ENCODE data around the gene AGFG2.

Gene AGFG2

DNA sequence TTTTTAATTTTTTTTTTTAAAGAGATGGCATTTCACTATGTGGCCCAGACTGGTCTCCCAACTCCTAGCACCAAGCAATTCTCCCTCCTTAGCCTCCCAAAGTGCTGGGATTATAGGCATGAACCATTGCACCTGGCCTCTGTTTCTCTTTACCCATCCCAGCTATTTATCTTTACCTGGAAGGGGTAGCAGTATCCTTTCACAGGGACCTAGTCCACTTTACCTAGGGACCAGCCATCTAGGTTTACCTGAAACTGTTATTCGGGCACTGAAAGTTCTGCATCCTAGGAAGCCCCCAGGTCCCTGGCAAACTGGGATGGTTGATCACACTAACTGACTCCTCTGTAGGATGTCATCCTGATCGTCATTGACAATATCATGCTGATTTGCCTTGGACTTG, 21.7 kb upstream of the AGFG2 start:
- Histone ChIP-seq H3K79me2 (ENCODE audit: low read length) (no peaks in the 10 kb centered on the region), H3F3A (ENCODE audit: insufficient read depth, low read length) (no peaks in the 10 kb centered on the region), H3K4me2 (ENCODE audit: low read depth, low read length) (no peak overlapping the region), H3K9ac (ENCODE audit: low read length) (no peak overlapping the region), H3K9me2 (replicated peaks; ENCODE audit: insufficient read depth, low read length) (no peaks in the 10 kb centered on the region), H2AFZ (ENCODE audit: low read length) (no peak overlapping the region), H4K20me1 (ENCODE audit: insufficient read depth, low read length) (no peaks in the 10 kb centered on the region), H3K9me3 (replicated peaks; ENCODE audit: insufficient read depth, low read length) (no peaks in the 10 kb centered on the region), H3K27me3 (replicated peaks; ENCODE audit: insufficient read depth, low read length) (no peaks in the 10 kb centered on the region), H3K36me3 (replicated peaks; ENCODE audit: insufficient read depth, low read length) (no peaks in the 10 kb centered on the region), H3K4me1 (ENCODE audit: low read length) (no peaks in the 10 kb centered on the region), H3K4me3 (ENCODE audit: low read length) (no peak overlapping the region), H3K27ac (ENCODE audit: low read length) (no peak overlapping the region)
- no peak for DNase-seq
- TF ChIP-seq, protein P1, sequence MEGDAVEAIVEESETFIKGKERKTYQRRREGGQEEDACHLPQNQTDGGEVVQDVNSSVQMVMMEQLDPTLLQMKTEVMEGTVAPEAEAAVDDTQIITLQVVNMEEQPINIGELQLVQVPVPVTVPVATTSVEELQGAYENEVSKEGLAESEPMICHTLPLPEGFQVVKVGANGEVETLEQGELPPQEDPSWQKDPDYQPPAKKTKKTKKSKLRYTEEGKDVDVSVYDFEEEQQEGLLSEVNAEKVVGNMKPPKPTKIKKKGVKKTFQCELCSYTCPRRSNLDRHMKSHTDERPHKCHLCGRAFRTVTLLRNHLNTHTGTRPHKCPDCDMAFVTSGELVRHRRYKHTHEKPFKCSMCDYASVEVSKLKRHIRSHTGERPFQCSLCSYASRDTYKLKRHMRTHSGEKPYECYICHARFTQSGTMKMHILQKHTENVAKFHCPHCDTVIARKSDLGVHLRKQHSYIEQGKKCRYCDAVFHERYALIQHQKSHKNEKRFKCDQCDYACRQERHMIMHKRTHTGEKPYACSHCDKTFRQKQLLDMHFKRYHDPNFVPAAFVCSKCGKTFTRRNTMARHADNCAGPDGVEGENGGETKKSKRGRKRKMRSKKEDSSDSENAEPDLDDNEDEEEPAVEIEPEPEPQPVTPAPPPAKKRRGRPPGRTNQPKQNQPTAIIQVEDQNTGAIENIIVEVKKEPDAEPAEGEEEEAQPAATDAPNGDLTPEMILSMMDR (IDR thresholded peaks at IDR 0.05; ENCODE audit: low read length): no peak
- TF ChIP-seq EZH2 (optimal IDR thresholded peaks at IDR 0.05; ENCODE audit: low read depth, low read length) (no peak), EZH2phosphoT487 (IDR thresholded peaks at IDR 0.05; ENCODE audit: low read length) (no peak)

DNA sequence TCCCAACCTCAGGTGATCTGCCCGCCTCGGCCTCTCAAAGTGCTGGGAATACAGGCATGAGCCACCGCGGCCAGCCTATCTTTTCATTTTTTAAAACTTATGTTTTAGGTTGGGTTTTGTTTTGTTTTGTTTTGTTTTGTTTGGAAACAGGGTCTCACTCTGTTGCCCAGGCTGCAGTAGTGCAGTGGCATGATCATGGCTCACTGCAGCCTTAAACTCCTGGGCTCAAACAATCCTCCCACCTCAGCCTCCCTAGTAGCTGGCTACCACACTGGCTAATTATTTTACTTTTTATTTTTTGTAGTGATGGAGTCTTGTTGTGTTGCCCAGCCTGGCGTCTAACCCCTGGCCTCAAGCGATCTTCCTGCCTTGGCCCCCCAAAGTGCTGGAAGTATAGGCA, 19.4 kb upstream of the AGFG2 start:
- no peaks in the 10 kb centered on the region for H3K36me3 ChIP-seq (replicated peaks; ENCODE audit: insufficient read depth, low read length)
- TF ChIP-seq, protein P1 (IDR thresholded peaks at IDR 0.05; ENCODE audit: low read length): no peak
- no peak for TF ChIP-seq EZH2 (optimal IDR thresholded peaks at IDR 0.05; ENCODE audit: low read depth, low read length)
- TF ChIP-seq EZH2phosphoT487 (IDR thresholded peaks at IDR 0.05; ENCODE audit: low read length): no peak
- DNase-seq: no peak
- H3K27ac ChIP-seq (ENCODE audit: low read length): no peak overlapping the region
- H3K4me3 ChIP-seq (ENCODE audit: low read length): no peak overlapping the region
- H2AFZ ChIP-seq (ENCODE audit: low read length): no peak overlapping the region
- no peaks in the 10 kb centered on the region for H3K9me3 ChIP-seq (replicated peaks; ENCODE audit: insufficient read depth, low read length)
- H3K9ac ChIP-seq (ENCODE audit: low read length): no peak overlapping the region
- no peaks in the 10 kb centered on the region for H3K9me2 ChIP-seq (replicated peaks; ENCODE audit: insufficient read depth, low read length)
- no peaks in the 10 kb centered on the region for H4K20me1 ChIP-seq (ENCODE audit: insufficient read depth, low read length)
- no peaks in the 10 kb centered on the region for H3K79me2 ChIP-seq (ENCODE audit: low read length)
- H3K27me3 ChIP-seq (replicated peaks; ENCODE audit: insufficient read depth, low read length): no peaks in the 10 kb centered on the region
- no peaks in the 10 kb centered on the region for H3K4me1 ChIP-seq (ENCODE audit: low read length)
- H3F3A ChIP-seq (ENCODE audit: insufficient read depth, low read length): no peaks in the 10 kb centered on the region
- no peak overlapping the region for H3K4me2 ChIP-seq (ENCODE audit: low read depth, low read length)

DNA sequence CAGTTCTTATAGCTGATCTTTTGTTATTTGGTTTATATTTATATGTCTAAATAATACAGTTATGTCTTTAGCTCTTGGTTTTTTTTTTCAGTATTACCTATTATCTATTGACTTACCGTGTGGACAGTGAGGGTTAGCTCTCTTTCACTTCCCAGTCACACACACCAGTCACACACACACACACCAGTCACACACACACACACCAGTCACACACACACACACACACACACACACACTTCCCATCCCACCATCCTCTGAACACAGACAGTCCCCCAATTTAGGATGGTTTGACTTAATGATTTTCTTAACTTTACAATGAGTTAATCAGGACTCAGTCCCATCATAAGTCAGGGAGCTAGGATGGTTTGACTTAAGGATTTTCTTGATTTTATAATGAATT, 18.9 kb upstream of the AGFG2 start:
- no peak overlapping the region for H3K9ac ChIP-seq (ENCODE audit: low read length)
- H3K27me3 ChIP-seq (replicated peaks; ENCODE audit: insufficient read depth, low read length): no peaks in the 10 kb centered on the region
- H3K9me2 ChIP-seq (replicated peaks; ENCODE audit: insufficient read depth, low read length): no peaks in the 10 kb centered on the region
- H2AFZ ChIP-seq (ENCODE audit: low read length): no peak overlapping the region
- no peak overlapping the region for H3K27ac ChIP-seq (ENCODE audit: low read length)
- no peaks in the 10 kb centered on the region for H3F3A ChIP-seq (ENCODE audit: insufficient read depth, low read length)
- H3K36me3 ChIP-seq (replicated peaks; ENCODE audit: insufficient read depth, low read length): no peaks in the 10 kb centered on the region
- H3K4me2 ChIP-seq (ENCODE audit: low read depth, low read length): no peak overlapping the region
- H4K20me1 ChIP-seq (ENCODE audit: insufficient read depth, low read length): no peaks in the 10 kb centered on the region
- DNase-seq: no peak
- no peaks in the 10 kb centered on the region for H3K79me2 ChIP-seq (ENCODE audit: low read length)
- no peak overlapping the region for H3K4me3 ChIP-seq (ENCODE audit: low read length)
- H3K4me1 ChIP-seq (ENCODE audit: low read length): no peaks in the 10 kb centered on the region
- no peaks in the 10 kb centered on the region for H3K9me3 ChIP-seq (replicated peaks; ENCODE audit: insufficient read depth, low read length)
- TF ChIP-seq EZH2 (optimal IDR thresholded peaks at IDR 0.05; ENCODE audit: low read depth, low read length) (no peak), EZH2phosphoT487 (IDR thresholded peaks at IDR 0.05; ENCODE audit: low read length) (no peak)
- TF ChIP-seq, protein P1 (IDR thresholded peaks at IDR 0.05; ENCODE audit: low read length): no peak
